CD4-positive, alpha-beta memory T cell (primary cell): Measurements from ENCODE around the gene TBXT. TPM values are rescaled to one million over a fixed set of nuclear protein-coding genes. Genes with fewer than 3 reads are reported as not detected.
A peak's percentile ranks its signal among the peaks of the same experiment; 100 is the strongest.

Source experiments
- CTCF ChIA-PET: fragments of 350-600 bp; sonication (Branson Sonifier 250); formaldehyde crosslinking; loops from one replicate; lab custom pipeline; 2021; ENCODE audit warnings: inconsistent platforms; ENCODE audit not compliant: partially characterized antibody; lab: Charles Lee
- POLR2A ChIA-PET: fragments of 350-600 bp; sonication (Branson Sonifier 250); formaldehyde crosslinking; loops from one replicate; lab custom pipeline; 2021; ENCODE audit not compliant: partially characterized antibody; lab: Charles Lee
- DNase-seq, 5 donors: peaks; one replicate each; pipeline versions ENCODE4 v3.0.0 to v3.0.0-alpha.2; 2020 to 2022; ENCODE audit warnings: mixed read lengths in 1 of 5
- H3K27ac ChIP-seq: one replicate; pipeline ENCODE4 v1.7.0; 2013; ENCODE audit warnings: low read depth, low read length
- H3K27me3 ChIP-seq: 2 replicates; pipeline ENCODE4 v1.7.0; 2013; ENCODE audit warnings: mild to moderate bottlenecking, low read length, moderate library complexity; ENCODE audit not compliant: insufficient read depth
- H3K36me3 ChIP-seq: 2 replicates; pipeline ENCODE4 v1.7.0; 2013; ENCODE audit warnings: mild to moderate bottlenecking, low read length, moderate library complexity; ENCODE audit not compliant: insufficient read depth
- H3K4me1 ChIP-seq: 2 replicates; pipeline ENCODE4 v1.7.0; 2013; ENCODE audit warnings: mild to moderate bottlenecking, low read length, moderate library complexity; ENCODE audit not compliant: insufficient read depth
- H3K4me3 ChIP-seq, 2 donors: one replicate each; pipeline ENCODE4 v1.7.0; 2013; ENCODE audit warnings: low read length in 2 of 2, mild to moderate bottlenecking in 1 of 2
- H3K9me3 ChIP-seq, 2 donors: one replicate each; pipeline ENCODE4 v1.7.0; 2013; ENCODE audit warnings: low read length in 2 of 2, control low read depth in 1 of 2; ENCODE audit not compliant: control insufficient read depth in 1 of 2
- H3K27ac Mint-ChIP-seq, 7 donors: one replicate each; pipeline ENCODE4 v1.8.0; 2020 to 2021; ENCODE audit warnings: mixed read lengths in 7 of 7, mild to moderate bottlenecking in 6 of 7, inconsistent platforms in 3 of 7, moderate library complexity in 3 of 7
- H3K27me3 Mint-ChIP-seq, 2 donors: one replicate each; pipeline ENCODE4 v1.8.0; 2020 to 2021; ENCODE audit warnings: mixed read lengths in 2 of 2
- H3K36me3 Mint-ChIP-seq, 2 donors: one replicate each; pipeline ENCODE4 v1.8.0; 2020 to 2021; ENCODE audit warnings: mixed read lengths in 2 of 2, inconsistent platforms in 1 of 2, mild to moderate bottlenecking in 1 of 2
- H3K4me1 Mint-ChIP-seq, 4 donors: one replicate each; pipeline ENCODE4 v1.8.0; 2020 to 2021; ENCODE audit warnings: mixed read lengths in 4 of 4, mild to moderate bottlenecking in 1 of 4
- H3K4me3 Mint-ChIP-seq, 8 donors: one replicate each; pipeline ENCODE4 v1.8.0; 2020 to 2021; ENCODE audit warnings: mixed read lengths in 8 of 8, mild to moderate bottlenecking in 7 of 8, moderate library complexity in 6 of 8, inconsistent platforms in 3 of 8
- H3K9me3 Mint-ChIP-seq, 8 donors: one replicate each; pipeline ENCODE4 v1.8.0; 2020 to 2021; ENCODE audit warnings: mixed read lengths in 8 of 8, mild to moderate bottlenecking in 5 of 8, inconsistent platforms in 3 of 8, moderate library complexity in 1 of 8
- intact Hi-C: fragments of 100-400 bp; cut with micrococcal nuclease; formaldehyde crosslinking; loops from one replicate; pipeline ENCODE4 v1.15.1; 2023
- polyA plus RNA-seq, 2 donors: library from polyadenylated mRNA; unstranded; fragments of 300-500 nt; fragmentation: Illumina TruSeq; gene quantifications; one replicate each; pipeline ENCODE4 v1.2.3, GENCODE V29; 2021
- total RNA-seq, 2 experiments: library from RNA; stranded (reverse); gene quantifications; one replicate each; pipeline ENCODE4 v1.2.3, GENCODE V29; 2021

Gene TBXT, protein sequence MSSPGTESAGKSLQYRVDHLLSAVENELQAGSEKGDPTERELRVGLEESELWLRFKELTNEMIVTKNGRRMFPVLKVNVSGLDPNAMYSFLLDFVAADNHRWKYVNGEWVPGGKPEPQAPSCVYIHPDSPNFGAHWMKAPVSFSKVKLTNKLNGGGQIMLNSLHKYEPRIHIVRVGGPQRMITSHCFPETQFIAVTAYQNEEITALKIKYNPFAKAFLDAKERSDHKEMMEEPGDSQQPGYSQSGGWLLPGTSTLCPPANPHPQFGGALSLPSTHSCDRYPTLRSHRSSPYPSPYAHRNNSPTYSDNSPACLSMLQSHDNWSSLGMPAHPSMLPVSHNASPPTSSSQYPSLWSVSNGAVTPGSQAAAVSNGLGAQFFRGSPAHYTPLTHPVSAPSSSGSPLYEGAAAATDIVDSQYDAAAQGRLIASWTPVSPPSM
- not detected for total RNA-seq
- not detected for polyA plus RNA-seq

DNA sequence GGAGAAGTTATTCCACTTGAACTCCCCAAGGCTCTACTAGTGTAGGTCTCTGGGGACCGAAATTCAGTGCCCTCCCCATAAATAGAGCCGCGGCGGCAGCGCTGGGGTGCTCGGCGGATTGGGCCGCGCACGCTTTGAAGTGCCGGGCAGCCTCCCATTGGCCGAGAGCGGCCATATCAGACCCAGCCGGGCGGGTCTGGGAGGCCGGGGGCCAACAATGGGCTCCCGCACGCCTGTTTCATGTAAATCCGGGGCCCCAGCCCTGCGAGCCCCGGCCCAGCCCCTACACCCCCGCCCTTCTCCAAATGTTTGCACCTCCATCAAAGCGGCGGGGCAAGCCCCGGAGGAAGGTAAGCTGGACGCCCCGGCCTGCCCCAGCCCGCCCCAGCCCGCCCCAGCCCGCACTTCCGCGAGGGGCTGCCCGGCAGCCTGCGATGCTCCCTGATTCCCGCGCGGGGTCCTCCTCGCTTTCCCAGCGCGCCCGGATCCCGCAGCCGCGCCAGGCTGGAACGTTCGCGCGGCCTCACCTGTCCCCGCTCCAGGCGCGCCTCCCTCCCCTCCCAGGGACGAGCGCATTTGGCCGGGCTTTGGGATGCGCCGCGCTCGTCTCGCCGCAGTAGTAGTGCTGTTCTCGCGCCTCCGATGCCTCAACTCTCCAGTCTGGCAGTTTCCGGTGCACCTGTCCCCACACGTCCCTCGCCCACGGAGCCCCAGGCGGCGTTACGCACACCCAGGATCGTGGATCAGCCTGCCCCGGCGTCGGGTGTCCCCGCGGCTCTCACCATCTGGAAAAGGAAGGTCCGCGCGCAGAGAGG, at the start of gene TBXT:
Gene TBXT (minus strand): TSS at position 51 of the 815 bp plus-strand sequence. CDS start 260 bp downstream, outside the sequence.
- Mint-ChIP-seq H3K27ac (no peak within 1 kb of the TSS), H3K9me3 (peaks cover 0 to 2% (median 0%) of the 10 kb centered on the region in 8 donors), H3K4me1 (peaks cover 6 to 12% (median 6%) of the 10 kb centered on the region in 4 donors), H3K27me3 (peaks cover 46 to 52% of the 10 kb centered on the region in 2 donors), H3K36me3 (no peaks in the 10 kb centered on the region), H3K4me3 (peak within 1 kb of the TSS in 6 of 8 donors; percentile 71 to 82 (median 76))
- peaks cover 26% of the 10 kb centered on the region for H3K27me3 ChIP-seq
- peaks cover under 1% of the 10 kb centered on the region for H3K4me1 ChIP-seq
- no peak for DNase-seq
- POLR2A ChIA-PET: no interaction called here
- H3K27ac ChIP-seq: no peak within 1 kb of the TSS
- intact Hi-C loops: no loop called here
- H3K4me3 ChIP-seq: no peak within 1 kb of the TSS
- no peaks in the 10 kb centered on the region for H3K9me3 ChIP-seq
- CTCF ChIA-PET: no interaction called here
- H3K36me3 ChIP-seq: no peaks in the 10 kb centered on the region

DNA sequence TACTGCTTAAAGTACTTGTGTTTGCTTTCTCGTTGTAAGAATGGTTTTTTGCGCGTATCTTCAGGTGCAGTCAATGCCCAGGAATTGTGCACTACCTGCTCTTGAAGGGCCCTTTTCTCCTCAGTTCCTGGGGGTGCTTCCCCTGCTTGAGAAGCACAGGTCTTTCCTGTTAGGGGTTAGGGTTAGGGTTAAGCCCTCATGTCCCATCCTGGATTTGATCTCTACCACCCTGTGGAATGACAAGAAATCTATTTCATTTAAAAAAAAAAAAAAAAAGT, 39.6 kb upstream of the TBXT start:
- H3K9me3 Mint-ChIP-seq: peaks cover 0 to 13% (median 1%) of the 10 kb centered on the region in 8 donors
- peaks cover 17 to 24% of the 10 kb centered on the region in 2 donors for H3K27me3 Mint-ChIP-seq

DNA sequence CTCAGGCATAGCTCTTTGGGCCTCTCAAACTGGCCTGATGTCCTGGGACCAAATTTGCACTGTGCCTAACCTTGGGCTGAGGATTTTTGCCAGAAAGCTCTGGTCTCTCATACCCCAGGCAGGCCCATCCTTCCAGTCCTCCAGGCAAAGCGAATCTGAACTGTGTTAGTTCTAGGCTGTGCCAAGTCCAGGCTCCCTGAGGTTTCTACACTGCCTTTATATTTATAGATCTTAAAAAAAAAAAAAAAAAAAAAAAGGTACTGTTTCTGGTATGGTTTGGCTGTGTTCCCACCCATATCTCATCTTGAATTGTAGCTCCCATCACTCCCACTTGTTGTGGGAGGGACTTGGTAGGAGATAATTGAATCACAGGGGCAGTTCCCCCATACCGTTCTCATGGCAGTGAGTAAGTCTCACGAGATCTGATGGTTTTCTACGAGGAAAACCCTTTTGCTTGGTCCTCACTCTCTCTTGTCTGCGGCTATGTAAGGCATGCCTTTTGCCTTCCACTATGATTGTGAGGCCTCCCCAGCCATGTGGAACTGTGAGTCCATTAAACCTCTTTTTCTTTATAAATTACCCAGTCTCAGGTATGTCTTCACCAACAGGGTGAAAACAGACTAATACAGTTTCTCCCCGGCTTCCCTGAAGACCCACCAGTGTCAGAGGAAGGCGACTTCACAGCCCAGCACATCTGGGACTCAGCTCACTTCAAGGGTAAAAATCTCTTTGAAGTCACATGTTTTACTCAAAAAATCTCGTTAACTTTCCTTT, 39.0 kb upstream of the TBXT start:
- no peaks in the 10 kb centered on the region for H3K9me3 ChIP-seq
- no peaks in the 10 kb centered on the region for H3K4me1 ChIP-seq
- no peak overlapping the region for H3K4me3 Mint-ChIP-seq
- H3K9me3 Mint-ChIP-seq: peaks cover 0 to 8% (median 1%) of the 10 kb centered on the region in 8 donors
- peaks cover 14 to 21% of the 10 kb centered on the region in 2 donors for H3K27me3 Mint-ChIP-seq
- H3K27ac ChIP-seq: no peak overlapping the region
- no peak overlapping the region for H3K27ac Mint-ChIP-seq
- ChIA-PET POLR2A (interaction anchor here (0.6 kb wide), 1 partner anchor 81 kb away, joined by 4 read pairs; no protein-coding TSS in a partner anchor), CTCF (interaction anchor here (0.7 kb wide), 1 partner anchor 29 kb away, joined by 3 read pairs; no protein-coding TSS in a partner anchor)
- intact Hi-C loops: no loop called here
- no peaks in the 10 kb centered on the region for H3K36me3 ChIP-seq
- H3K36me3 Mint-ChIP-seq: peaks cover 0 to 1% of the 10 kb centered on the region in 2 donors
- no peak for DNase-seq
- no peak overlapping the region for H3K4me3 ChIP-seq
- no peaks in the 10 kb centered on the region for H3K4me1 Mint-ChIP-seq
- no peaks in the 10 kb centered on the region for H3K27me3 ChIP-seq

More for the DNA sequence above, 39.6 kb upstream of the TBXT start:
- Histone ChIP-seq H3K4me1 (no peaks in the 10 kb centered on the region), H3K36me3 (no peaks in the 10 kb centered on the region), H3K27ac (no peak overlapping the region), H3K4me3 (no peak overlapping the region), H3K27me3 (no peaks in the 10 kb centered on the region), H3K9me3 (no peaks in the 10 kb centered on the region)
- Mint-ChIP-seq H3K27ac (no peak overlapping the region), H3K4me1 (no peaks in the 10 kb centered on the region), H3K36me3 (peaks cover 0 to 1% of the 10 kb centered on the region in 2 donors), H3K4me3 (no peak overlapping the region)
- ChIA-PET CTCF (no interaction called here), POLR2A (interaction anchor here (0.6 kb wide), 1 partner anchor 81 kb away, joined by 4 read pairs; no protein-coding TSS in a partner anchor)
- intact Hi-C loops: no loop called here
- DNase-seq: no peak

GRCh38 chr6:166206066-166206465, 38.4 kb upstream of the TBXT start:
- no peak for DNase-seq
- Mint-ChIP-seq H3K4me1 (no peaks in the 10 kb centered on the region), H3K36me3 (peaks cover 0 to 1% of the 10 kb centered on the region in 2 donors), H3K27me3 (peaks cover 11 to 21% of the 10 kb centered on the region in 2 donors), H3K9me3 (peaks cover 0 to 6% (median under 1%) of the 10 kb centered on the region in 8 donors), H3K4me3 (no peak overlapping the region), H3K27ac (no peak overlapping the region)
- Histone ChIP-seq H3K36me3 (no peaks in the 10 kb centered on the region), H3K4me1 (no peaks in the 10 kb centered on the region), H3K27ac (no peak overlapping the region), H3K4me3 (no peak overlapping the region), H3K9me3 (no peaks in the 10 kb centered on the region), H3K27me3 (no peaks in the 10 kb centered on the region)
- POLR2A ChIA-PET: no interaction called here
- CTCF ChIA-PET: interaction anchor here (0.7 kb wide), 1 partner anchor 29 kb away, joined by 3 read pairs; no protein-coding TSS in a partner anchor
- intact Hi-C loops: no loop called here

DNA sequence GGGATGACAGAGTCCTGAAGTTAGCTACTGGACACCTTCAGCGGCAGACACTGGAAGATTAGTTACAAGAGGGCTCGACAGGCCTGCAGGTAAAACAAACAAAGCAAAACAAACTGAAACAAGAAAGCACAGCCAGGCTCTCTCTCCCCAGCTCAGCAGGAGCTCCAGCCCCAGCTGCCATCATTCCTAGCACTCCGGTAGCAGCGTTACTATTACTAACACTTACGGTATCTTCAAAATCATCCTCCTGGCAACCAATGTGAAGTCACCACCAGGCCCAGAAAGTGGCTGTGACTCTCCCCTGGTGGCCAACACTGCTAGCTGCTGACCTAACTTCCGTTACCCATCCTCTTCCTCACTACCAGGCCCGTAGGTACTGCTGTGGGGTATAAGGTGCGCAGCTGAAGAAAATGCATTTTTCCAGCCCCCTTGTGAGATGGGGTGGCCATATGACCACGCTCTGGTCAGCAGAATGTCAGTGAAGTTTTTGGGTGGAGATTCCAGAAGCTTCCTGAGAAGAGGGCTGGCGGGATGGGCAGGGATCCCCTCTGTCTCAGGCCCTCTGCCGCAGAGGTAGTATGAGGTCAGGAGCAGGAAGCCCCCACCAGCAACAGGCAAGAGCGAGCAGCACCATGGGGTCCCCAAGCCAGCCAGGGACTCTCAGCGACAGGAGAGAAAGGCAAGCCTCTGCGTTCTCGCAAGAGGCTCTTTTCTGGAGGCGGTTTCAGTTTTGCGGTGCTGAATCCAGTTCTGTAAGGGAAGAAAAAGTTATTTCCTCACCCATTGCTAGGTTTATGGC, 37.4 kb upstream of the TBXT start:
- intact Hi-C loops: no loop called here
- no peaks in the 10 kb centered on the region for H3K4me1 Mint-ChIP-seq
- H3K4me1 ChIP-seq: no peaks in the 10 kb centered on the region
- peak overlapping the region in 2 of 7 donors; percentile 35 to 77 for H3K27ac Mint-ChIP-seq
- H3K4me3 Mint-ChIP-seq: no peak overlapping the region
- DNase-seq: no peak
- no peaks in the 10 kb centered on the region for H3K9me3 ChIP-seq
- H3K27me3 ChIP-seq: no peaks in the 10 kb centered on the region
- H3K9me3 Mint-ChIP-seq: peaks cover 0 to 5% (median 0%) of the 10 kb centered on the region in 8 donors
- CTCF ChIA-PET: no interaction called here
- no peak overlapping the region for H3K4me3 ChIP-seq
- peaks cover 10 to 20% of the 10 kb centered on the region in 2 donors for H3K27me3 Mint-ChIP-seq
- no peaks in the 10 kb centered on the region for H3K36me3 ChIP-seq
- POLR2A ChIA-PET: no interaction called here
- no peak overlapping the region for H3K27ac ChIP-seq
- H3K36me3 Mint-ChIP-seq: peaks cover 0 to under 1% of the 10 kb centered on the region in 2 donors

DNA sequence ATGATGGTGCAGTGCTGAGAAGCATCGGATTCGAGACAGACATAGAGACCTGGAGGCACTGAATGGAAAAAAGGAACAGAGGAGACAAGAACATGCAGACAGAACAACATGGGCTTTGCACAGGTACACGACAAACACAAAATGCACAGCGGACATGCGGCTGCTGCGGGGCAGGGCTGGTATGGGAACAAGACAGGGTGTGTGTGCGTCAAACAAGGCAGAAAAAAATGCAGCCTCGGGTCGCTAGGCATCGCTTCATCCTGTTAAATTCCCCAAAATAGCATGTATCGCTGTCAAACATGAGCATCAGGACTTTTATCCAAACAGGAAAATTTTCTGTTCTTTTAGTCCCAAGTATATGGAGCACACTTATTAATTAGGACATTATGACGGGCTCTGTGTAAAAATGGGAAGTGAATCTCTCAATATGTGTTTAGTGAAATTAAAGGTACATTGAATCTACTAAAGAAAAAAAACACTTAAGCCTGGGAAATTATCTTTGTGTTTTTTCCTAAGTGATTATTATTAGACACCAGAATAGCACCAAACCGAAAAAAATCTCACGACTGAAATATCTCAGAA, 36.1 kb upstream of the TBXT start:
- H3K27ac Mint-ChIP-seq: no peak overlapping the region
- no peaks in the 10 kb centered on the region for H3K9me3 ChIP-seq
- H3K27me3 Mint-ChIP-seq: peaks cover 5 to 17% of the 10 kb centered on the region in 2 donors
- ChIA-PET POLR2A (no interaction called here), CTCF (no interaction called here)
- H3K36me3 Mint-ChIP-seq: no peaks in the 10 kb centered on the region
- no peak overlapping the region for H3K4me3 Mint-ChIP-seq
- H3K4me1 ChIP-seq: no peaks in the 10 kb centered on the region
- H3K4me3 ChIP-seq: no peak overlapping the region
- no peak for DNase-seq
- no peak overlapping the region for H3K27ac ChIP-seq
- no peaks in the 10 kb centered on the region for H3K27me3 ChIP-seq
- H3K9me3 Mint-ChIP-seq: peaks cover 0 to 1% (median 0%) of the 10 kb centered on the region in 8 donors
- H3K4me1 Mint-ChIP-seq: no peaks in the 10 kb centered on the region
- no peaks in the 10 kb centered on the region for H3K36me3 ChIP-seq
- intact Hi-C loops: no loop called here
